DOHH2 (cell line): ENCODE data around the gene CDC42.
A peak's percentile ranks its signal among the peaks of the same experiment; 100 is the strongest.
"Not testable (repeated sequence)": the region's sequence is repeated elsewhere in the genome, so short reads cannot be mapped to it uniquely, and the experiment has no call there.

Experiments used
- H3F3A ChIP-seq: fragments of 200-600 bp; sonication (generic), shearing (Covaris generic); 2 replicates; pipeline ENCODE4 v1.6.0; 2016; ENCODE audit warnings: antibody characterized with exemption, mild to moderate bottlenecking; ENCODE audit not compliant: control insufficient read depth, insufficient read depth
- H3K27ac ChIP-seq: fragments of 200-600 bp; sonication (generic); 2 replicates; pipeline ENCODE4 v1.5.1; 2014; ENCODE audit warnings: low read depth, mild to moderate bottlenecking, low read length, moderate library complexity
- H3K27me3 ChIP-seq: fragments of 200-600 bp; sonication (generic); 2 replicates; pipeline ENCODE4 v1.6.1; 2014; ENCODE audit warnings: mild to moderate bottlenecking, low read length, mixed read lengths; ENCODE audit not compliant: control insufficient read depth
- H3K36me3 ChIP-seq: fragments of 200-600 bp; sonication (generic); 2 replicates; pipeline ENCODE4 v1.6.1; 2014; ENCODE audit warnings: mild to moderate bottlenecking, low read length, moderate library complexity, mixed read lengths; ENCODE audit not compliant: control insufficient read depth
- H3K4me1 ChIP-seq: fragments of 200-600 bp; sonication (generic); 2 replicates; pipeline ENCODE4 v1.6.1; 2014; ENCODE audit warnings: mild to moderate bottlenecking, low read length, mixed read lengths; ENCODE audit not compliant: control insufficient read depth
- H3K4me2 ChIP-seq: fragments of 200-600 bp; sonication (generic); 2 replicates; pipeline ENCODE4 v1.6.0; 2014; ENCODE audit warnings: mild to moderate bottlenecking, low read length, moderate library complexity
- H3K4me3 ChIP-seq: fragments of 200-600 bp; sonication (generic); 2 replicates; pipeline ENCODE4 v1.5.1; 2014; ENCODE audit warnings: mild to moderate bottlenecking, low read length, mixed read lengths
- H3K79me2 ChIP-seq: fragments of 200-600 bp; sonication (generic); 2 replicates; pipeline ENCODE4 v1.6.1; 2014; ENCODE audit warnings: mild to moderate bottlenecking, low read length, mixed read lengths; ENCODE audit not compliant: control insufficient read depth
- H3K9me2 ChIP-seq: fragments of 200-600 bp; sonication (generic); replicated peaks from 2 replicates; pipeline ENCODE4 v1.6.1; 2014; ENCODE audit warnings: mild to moderate bottlenecking, low read length, mixed read lengths; ENCODE audit not compliant: control insufficient read depth
- H3K9me3 ChIP-seq: fragments of 200-600 bp; sonication (generic); 2 replicates; pipeline ENCODE4 v1.6.1; 2014; ENCODE audit warnings: antibody characterized with exemption, low read length, mixed read lengths; ENCODE audit not compliant: control insufficient read depth, insufficient read depth
- H4K20me1 ChIP-seq: fragments of 200-600 bp; sonication (generic); 2 replicates; pipeline ENCODE4 v1.6.0; 2014; ENCODE audit warnings: low read depth, mild to moderate bottlenecking, antibody characterized with exemption, low read length, moderate library complexity; ENCODE audit not compliant: control insufficient read depth, insufficient read depth
- EZH2phosphoT487 ChIP-seq: fragments of 200-600 bp; sonication (generic); IDR thresholded peaks from 2 replicates; pipeline ENCODE4 v1.6.1; 2017; ENCODE audit warnings: borderline replicate concordance, mild to moderate bottlenecking, antibody characterized with exemption, low read length, moderate library complexity, mixed read lengths
- TF ChIP-seq, protein P1 (sequence below): fragments of 200-600 bp; sonication (generic); IDR thresholded peaks from one replicate; pipeline ENCODE4 v1.5.1; 2014; ENCODE audit warnings: antibody characterized with exemption, mild to moderate bottlenecking, low read depth, low read length; ENCODE audit not compliant: poor library complexity, severe bottlenecking

The CDC42 gene

DNA sequence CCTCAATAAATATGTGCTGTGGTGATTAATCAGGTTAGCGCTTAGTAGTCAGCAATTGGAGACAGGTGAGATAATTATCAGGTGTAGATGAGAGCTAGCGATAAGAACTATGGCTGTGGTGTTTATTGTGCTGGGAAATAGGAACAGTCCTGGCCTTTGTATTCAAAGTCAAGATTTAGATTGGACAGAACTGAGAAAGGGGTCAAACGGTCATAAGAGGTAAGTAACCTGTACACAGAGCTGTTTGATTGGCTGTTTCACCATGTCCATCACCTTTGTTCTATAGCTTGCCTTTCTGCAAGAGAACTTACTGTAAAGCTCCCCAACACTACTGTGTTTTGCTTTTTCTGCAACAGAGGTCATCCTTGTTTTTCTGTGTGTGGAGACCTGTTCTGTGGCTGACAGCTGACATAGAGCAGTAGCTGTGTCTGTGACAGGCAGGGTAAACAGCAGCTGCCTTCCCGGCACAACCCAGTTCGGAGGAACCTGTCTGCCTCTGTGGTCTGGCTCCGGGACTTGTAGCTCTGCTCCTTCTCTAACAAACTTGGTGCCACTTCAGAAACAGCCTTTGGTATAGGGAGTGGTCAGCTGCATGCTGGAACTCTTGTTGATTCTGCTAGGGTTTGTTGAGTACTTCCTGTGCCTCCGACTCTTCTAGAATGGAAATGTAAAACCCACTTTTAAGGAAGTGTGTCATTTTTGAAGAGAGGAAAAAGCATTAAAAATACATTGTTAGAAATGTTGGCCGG, 21.1 kb upstream of the CDC42 start:
- Histone ChIP-seq H3K4me3 (0 out of 2 replicates have a peak overlapping the region, but pooled peaks have one; percentile 11), H3K27ac (no peak overlapping the region), H3K27me3 (no peaks in the 10 kb centered on the region), H3K9me3 (no peaks in the 10 kb centered on the region), H3K36me3 (peaks cover 16% of the 10 kb centered on the region), H3K4me1 (peaks cover 18% of the 10 kb centered on the region), H3K4me2 (peak overlapping the region; percentile 30; the same call in 1 of the 2 replicates), H4K20me1 (no peaks in the 10 kb centered on the region), H3K79me2 (peaks cover 15% of the 10 kb centered on the region), H3F3A (peaks cover 4% of the 10 kb centered on the region; the same call in 1 of the 2 replicates), H3K9me2 (no peaks in the 10 kb centered on the region)
- TF ChIP-seq EZH2phosphoT487, result no peak
- TF ChIP-seq, protein P1, sequence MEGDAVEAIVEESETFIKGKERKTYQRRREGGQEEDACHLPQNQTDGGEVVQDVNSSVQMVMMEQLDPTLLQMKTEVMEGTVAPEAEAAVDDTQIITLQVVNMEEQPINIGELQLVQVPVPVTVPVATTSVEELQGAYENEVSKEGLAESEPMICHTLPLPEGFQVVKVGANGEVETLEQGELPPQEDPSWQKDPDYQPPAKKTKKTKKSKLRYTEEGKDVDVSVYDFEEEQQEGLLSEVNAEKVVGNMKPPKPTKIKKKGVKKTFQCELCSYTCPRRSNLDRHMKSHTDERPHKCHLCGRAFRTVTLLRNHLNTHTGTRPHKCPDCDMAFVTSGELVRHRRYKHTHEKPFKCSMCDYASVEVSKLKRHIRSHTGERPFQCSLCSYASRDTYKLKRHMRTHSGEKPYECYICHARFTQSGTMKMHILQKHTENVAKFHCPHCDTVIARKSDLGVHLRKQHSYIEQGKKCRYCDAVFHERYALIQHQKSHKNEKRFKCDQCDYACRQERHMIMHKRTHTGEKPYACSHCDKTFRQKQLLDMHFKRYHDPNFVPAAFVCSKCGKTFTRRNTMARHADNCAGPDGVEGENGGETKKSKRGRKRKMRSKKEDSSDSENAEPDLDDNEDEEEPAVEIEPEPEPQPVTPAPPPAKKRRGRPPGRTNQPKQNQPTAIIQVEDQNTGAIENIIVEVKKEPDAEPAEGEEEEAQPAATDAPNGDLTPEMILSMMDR, result no peak

DNA sequence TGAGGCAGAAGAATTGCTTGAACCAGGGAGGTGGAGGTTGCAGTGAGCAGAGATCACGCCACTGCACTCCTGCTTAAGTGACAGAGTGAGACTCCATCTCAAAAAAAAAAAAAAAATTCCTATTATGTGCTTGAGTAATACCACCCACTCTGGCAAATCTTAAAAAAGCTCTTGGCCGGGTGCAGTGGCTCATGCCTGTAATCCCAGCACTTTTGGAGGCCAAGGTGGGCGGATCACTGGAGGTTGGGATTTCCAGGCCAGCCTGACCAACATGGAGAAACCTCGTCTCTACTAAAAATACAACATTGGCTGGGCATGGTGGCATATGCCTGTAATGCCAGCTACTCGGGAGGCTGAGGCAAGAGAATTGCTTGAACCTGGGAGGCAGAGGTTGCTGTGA, 17.7 kb upstream of the CDC42 start:
- not testable (repeated sequence) for H3K79me2 ChIP-seq, H3K9me2 ChIP-seq, H3K27me3 ChIP-seq, H4K20me1 ChIP-seq, H3K4me3 ChIP-seq, H3K4me2 ChIP-seq, H3K9me3 ChIP-seq, H3F3A ChIP-seq, H3K27ac ChIP-seq
- Histone ChIP-seq H3K36me3 (peaks cover 12% of the 10 kb centered on the region), H3K4me1 (peaks cover 17% of the 10 kb centered on the region)

DNA sequence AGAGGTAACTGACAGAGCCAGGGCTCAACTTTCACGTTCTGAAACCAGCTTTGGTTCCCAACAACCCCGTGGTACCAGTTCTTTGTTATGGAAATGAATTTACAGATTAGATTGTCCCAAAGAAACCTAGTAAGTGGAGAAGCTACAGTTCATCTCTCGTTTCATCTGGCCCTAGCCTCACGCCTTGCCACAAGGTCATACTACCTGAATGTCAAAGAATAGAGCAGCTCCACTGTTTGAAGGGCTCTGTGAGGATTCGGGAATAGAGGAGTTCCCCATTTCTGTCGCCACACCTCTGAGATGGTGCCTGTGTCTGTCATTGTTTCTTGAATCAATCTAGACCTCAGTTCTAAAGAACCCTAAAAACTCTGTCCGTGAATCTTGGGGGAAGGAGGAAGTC, 15.0 kb upstream of the CDC42 start:
- no peaks in the 10 kb centered on the region for H3K9me3 ChIP-seq
- H3K27me3 ChIP-seq, result no peaks in the 10 kb centered on the region
- no peaks in the 10 kb centered on the region for H4K20me1 ChIP-seq
- H3F3A ChIP-seq, result peaks cover 8% of the 10 kb centered on the region; the same call in 1 of the 2 replicates
- TF ChIP-seq, protein P1, result no peak
- TF ChIP-seq EZH2phosphoT487, result no peak
- no peak overlapping the region for H3K4me3 ChIP-seq
- H3K79me2 ChIP-seq, result no peaks in the 10 kb centered on the region
- no peaks in the 10 kb centered on the region for H3K36me3 ChIP-seq
- H3K4me2 ChIP-seq, result no peak overlapping the region
- peaks cover 27% of the 10 kb centered on the region for H3K4me1 ChIP-seq
- no peaks in the 10 kb centered on the region for H3K9me2 ChIP-seq
- H3K27ac ChIP-seq, result no peak overlapping the region

DNA sequence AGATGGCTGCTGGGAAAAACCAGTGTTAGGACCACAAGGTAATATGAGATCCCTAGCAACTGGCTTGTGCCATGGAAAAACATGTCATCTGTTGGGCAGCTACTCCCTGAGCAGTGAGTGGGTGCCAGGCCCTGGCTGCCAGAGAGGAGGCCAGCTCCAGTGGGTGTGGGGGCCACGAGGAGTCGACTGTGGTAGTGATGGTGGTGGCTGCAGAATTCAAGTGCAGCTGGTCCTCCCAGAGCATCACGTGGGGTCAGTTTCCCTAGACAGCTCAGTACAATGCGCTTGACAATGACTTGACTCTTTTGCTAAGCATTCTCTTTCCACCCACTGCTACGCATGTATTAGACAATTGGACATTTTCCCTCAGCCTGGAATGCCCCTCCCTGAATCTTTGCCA, 14.5 kb upstream of the CDC42 start:
- H3K79me2 ChIP-seq, result no peaks in the 10 kb centered on the region
- H3K4me3 ChIP-seq, result no peak overlapping the region
- H3F3A ChIP-seq, result peaks cover 8% of the 10 kb centered on the region; the same call in 1 of the 2 replicates
- H3K27ac ChIP-seq, result no peak overlapping the region
- H3K27me3 ChIP-seq, result no peaks in the 10 kb centered on the region
- no peaks in the 10 kb centered on the region for H3K9me3 ChIP-seq
- TF ChIP-seq, protein P1, result no peak
- H3K4me2 ChIP-seq, result no peak overlapping the region
- no peaks in the 10 kb centered on the region for H3K9me2 ChIP-seq
- no peaks in the 10 kb centered on the region for H3K36me3 ChIP-seq
- peaks cover 32% of the 10 kb centered on the region for H3K4me1 ChIP-seq
- H4K20me1 ChIP-seq, result no peaks in the 10 kb centered on the region
